HCEC 1CT (cell line): ENCODE measurements around the gene PGAM2.

Experiments
- DNase-seq: peaks from one replicate; pipeline ENCODE4 v3.0.0-alpha.2; 2017

The PGAM2 gene

DNA sequence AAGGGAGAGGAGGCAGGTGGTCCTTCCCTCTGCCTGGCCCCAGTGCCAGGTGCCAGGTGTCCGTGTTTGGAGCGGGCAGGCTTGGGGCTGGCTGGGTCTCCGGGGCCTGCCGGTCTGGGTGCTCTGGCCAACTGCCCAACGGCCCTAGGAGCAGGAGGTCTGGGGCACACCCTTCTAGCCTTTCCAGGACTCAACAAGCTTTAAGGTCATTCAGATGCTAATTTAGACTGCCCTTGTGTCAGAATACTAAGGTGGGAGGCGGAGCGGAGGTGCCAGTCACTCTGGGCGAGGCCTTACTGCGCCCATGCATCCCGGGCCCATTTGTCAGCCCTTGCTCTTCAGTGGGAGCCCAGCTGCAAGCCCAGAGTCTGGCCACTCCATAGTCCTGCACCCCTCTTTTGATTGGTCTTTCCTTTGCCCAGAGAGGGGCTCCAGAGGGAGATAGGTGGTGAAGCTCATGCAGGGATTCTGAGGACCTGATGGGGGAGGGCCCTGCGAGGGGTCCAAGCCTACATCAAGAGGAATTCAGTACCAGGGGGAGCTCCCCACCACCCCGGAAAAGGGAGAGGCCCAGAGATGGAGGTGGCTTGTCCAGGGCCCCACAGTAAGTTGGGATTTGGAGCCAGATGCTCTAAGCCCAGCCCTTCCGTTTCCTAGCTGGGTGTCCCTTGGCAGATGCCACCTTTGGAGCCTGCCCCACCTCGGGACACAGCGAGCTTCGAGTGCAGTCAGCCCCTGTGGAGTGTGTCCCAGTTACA lies 1.3 kb downstream of the PGAM2 start:
- DNase-seq, result no peak

DNA sequence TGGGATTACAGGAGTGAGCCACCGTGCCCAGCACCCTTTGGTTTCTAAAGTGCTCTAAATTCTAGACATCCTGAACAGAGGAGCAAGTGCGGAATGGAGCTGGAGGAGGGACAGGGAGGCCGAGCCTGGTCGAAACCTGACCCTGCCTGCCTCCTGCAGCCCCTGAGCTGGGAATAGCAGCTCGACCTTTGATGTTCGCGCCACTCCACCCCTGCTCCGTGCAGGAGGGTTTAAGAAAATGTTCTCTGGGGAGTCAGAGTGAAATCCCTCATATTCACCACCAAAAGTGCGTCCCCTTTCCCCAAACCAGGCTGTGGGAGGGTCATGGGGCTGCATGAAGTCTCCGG lies 1.8 kb downstream of the PGAM2 start:
- DNase-seq, result no peak

DNA sequence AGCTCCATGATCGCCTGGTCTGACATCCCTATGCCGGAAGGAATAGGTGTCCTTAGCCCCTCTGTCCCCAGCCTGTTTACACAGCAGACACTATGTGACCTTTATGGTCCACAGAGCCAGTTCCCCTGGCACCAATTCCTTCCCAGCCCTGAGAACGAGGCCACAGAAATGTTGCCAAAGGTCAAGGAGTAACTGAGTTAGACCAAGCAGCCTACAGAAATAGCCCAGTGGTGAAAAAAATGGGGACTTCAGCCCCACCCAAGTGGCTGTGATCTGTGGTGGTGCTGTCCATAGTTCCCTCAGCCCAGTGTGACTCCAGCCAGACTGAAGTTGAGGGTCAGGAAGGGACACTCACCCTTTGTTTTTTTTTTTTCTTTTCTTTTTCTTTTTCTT lies 2.5 kb downstream of the PGAM2 start:
- DNase-seq, result no peak

DNA sequence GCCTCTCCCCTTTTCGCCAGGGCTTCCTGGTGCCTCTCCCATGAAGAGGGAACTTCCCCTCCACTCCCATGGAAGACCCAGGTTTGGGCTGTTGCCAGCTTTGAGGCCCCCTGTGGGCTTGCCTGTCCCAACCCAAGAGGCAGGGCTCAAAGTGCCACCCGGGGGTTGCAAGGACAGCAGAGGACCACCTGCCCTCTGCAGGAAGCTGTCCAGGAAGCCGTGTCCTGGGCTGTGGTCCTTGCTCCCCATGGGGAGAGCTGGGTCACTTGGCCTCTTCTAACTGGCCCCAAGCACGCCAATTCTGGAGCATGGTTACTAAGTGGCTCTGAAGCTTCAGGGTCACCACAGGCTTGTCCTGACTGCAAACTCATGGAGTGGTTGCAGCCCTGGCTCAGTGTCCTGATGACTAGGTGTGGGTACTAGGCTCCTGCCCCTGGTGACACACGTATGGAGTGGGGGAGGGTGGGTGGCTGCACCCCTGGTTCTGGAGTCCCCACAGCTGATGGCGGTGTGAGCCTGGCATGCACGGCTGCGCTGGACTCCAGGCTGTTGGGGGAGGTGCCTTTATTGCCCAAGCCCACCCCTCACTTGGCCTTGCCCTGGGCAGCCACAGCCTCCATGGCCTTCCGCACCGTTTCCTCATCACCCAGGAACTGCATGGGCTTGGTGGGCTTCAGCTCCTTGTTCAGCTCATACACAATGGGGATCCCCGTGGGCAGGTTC lies 3.0 kb downstream of the PGAM2 start:
- DNase-seq, result no peak

DNA sequence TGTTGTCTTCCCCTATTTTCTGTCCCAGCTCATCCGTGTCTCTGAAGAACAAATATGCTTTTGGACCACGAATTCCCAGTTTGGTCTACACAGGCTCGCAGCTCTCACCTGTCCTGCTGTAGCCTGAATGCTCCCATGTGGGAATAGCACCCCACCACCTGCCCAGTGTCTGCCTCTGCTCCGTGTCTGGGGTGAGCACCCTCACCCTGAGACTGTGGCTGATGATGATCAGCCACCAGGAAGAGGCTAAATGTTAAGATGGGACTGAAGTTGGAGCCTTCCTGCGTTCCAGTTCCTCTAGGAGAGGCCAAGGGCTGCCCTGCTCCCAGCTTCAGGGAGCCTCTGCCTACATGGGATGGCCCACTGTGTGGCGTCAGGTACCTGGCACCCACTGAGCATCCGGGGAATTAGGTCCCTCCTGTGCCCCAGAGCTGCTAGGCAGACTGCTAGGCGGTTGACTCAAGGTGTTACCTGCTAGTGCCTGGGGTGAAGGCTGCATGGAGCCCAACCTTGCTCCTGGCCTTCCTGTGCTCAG lies 3.7 kb downstream of the PGAM2 start:
- no peak for DNase-seq

DNA sequence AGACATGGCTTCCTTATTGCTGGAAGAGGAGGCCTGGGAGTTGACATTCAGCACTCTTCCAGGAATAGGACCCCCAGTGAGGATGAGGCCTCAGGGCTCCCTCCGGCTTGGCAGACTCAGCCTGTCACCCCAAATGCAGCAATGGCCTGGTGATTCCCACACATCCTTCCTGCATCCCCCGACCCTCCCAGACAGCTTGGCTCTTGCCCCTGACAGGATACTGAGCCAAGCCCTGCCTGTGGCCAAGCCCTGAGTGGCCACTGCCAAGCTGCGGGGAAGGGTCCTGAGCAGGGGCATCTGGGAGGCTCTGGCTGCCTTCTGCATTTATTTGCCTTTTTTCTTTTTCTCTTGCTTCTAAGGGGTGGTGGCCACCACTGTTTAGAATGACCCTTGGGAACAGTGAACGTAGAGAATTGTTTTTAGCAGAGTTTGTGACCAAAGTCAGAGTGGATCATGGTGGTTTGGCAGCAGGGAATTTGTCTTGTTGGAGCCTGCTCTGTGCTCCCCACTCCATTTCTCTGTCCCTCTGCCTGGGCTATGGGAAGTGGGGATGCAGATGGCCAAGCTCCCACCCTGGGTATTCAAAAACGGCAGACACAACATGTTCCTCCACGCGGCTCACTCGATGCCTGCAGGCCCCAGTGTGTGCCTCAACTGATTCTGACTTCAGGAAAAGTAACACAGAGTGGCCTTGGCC lies 4.3 kb downstream of the PGAM2 start:
- no peak for DNase-seq

DNA sequence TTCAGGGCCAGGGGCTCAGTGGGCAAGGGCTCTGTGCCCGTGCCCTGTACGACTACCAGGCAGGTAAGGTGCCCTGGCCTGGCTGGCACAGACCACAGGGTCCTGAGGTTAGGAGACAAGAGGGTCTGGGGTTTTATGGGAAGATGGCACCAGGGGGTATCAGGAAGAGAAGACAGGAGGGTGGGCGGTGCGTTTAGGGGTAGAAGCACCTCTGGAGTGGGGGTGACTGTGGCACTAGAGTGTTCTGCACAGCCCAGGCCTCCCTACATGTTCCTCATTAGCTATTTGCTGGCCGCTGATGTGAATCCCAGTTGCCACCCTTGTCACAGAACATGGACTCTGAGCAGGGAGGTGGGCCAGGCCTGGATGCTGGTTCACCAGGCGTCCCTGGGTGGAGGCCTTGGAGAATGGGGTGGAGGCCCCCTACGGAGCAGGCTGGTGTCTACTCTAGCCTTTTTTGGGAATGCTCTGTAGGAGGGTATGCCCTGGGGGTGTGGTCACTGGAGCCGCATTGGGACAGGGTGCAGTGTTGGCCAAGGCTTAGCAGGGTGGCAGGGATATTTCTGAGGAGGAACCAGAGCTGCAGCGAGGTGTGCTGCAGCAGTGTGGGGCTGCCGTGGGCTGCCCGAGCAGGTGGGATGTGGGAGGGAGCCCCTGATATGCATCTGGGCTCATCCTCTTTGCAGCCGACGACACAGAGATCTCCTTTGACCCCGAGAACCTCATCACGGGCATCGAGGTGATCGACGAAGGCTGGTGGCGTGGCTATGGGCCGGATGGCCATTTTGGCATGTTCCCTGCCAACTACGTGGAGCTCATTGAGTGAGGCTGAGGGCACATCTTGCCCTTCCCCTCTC lies 5.0 kb downstream of the PGAM2 start:
- no peak for DNase-seq

DNA sequence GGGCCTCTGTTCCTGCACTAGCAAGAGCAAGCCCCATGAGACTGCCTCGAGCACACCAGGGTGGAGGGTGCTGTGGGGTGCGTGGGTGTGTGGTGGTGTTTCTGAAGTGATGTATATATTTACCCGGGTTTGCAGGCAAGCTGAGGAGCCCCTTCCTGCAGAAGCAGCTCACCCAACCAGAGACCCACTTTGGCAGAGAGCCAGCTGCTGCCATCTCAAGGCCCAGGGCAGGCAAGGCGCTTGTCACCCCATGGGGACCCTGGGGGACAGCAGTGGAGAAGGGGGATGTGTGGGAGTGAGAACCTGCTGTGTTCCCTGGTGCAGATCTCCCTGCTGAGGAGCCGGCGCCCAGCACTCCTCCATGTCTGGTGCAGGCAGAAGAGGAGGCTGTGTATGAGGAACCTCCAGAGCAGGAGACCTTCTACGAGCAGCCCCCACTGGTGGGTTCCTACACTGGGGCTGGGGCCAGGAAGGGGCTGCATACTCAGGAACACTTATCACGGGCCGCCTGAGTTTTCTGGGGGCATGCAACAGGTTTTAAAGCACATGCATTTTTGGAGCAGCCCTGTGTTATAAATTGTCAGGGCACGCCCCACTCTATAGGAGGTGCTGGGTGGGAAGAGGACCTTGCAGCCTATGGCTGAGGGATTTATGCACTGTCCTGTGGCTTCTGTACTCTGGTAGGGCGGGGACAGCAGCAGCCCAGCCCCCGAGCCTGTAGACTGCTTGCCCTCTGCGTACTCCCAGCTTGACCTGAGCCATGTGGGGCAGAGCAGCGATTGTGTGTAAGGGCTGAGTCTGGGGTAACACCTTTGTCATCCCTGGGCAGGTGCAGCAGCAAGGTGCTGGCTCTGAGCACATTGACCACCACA lies 5.9 kb downstream of the PGAM2 start:
- no peak for DNase-seq

DNA sequence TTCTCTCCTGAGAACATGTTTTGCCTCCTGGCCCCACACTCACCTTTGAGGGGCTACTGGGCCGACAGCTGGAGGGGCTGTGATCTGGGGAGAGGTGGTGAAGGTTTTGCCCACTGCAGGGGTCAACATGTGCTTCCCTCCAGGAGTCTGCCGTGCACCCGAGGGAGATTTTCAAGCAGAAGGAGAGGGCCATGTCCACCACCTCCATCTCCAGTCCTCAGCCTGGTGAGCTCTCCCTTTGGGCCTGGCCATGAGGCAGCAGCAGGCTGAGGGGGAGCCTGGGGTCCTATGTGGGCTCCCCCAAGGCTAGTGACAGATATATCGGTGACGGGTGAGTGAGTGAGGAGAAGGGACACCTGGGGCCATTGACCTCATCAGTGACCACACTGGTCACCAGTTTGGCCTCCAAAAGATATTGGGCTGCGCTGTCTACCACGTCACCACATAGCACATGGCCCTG lies 6.6 kb downstream of the PGAM2 start:
- DNase-seq, result no peak

DNA sequence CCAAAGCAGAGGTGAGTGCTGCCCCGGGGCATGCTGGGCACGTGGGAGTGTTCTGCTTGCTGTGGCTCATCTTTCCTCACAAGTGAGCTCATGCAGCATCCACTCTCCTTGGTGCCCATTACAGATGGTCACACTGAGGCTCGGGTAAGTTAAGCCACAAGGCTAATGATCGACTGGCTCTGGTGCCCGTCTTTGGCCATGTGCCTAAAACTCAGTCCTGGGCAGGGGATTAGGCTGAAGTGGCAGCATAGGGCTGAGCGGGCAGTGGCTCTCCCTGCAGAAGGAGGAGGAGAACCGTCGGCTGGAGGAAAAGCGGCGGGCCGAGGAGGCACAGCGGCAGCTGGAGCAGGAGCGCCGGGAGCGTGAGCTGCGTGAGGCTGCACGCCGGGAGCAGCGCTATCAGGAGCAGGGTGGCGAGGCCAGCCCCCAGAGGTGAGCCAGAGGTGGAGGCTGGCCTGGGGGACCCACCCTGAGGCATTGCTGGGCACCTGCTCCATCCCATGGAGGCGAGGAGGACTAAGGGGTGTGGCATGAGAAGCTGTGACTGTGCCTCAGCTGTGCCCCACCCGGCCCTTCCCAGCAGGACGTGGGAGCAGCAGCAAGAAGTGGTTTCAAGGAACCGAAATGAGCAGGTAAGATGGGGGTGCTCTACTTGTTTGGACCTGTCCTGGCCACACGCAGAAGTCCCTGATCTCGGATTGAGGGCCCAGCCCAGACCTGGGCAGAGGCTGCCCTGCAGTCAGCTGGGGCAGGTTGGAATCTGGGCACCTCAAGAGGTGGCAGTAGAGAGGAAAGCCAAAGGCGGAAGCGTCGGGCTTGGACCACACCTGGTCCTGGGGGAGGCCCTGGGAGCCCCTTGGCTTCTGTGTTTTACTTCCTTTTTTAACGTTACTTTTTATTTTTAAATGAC lies 7.3 kb downstream of the PGAM2 start:
- no peak for DNase-seq

DNA sequence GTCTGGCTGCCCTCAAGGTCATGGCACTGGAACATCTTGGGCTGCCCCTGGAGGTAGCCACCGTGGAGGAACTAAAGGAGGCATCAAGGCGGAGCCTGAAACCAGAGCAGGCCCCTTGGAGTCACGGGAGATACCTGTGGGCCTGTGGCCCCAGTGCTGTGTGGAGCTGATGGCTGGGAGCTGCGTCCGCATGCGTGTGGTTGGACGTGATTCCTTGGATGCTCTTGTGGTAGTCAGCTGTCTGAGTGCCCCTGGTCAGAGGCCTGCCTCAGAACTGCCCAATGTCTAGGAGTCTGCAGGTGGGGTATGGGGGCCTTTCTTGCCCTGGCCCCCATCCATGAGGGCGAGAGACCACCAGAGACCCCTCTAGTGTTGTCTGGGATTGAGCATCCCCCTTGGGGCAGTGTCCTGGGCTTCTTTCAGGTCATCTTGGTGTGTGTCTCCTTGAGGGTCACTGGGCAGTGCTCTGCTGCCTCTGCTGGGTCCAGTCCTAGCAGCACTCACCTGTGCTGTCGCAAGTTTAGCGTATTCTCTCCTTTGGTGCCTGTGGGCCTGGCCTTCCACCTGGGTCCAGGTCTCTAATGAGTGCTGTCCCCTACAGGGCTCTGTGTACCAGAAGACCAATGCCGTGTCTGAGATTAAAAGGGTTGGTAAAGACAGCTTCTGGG lies 8.1 kb downstream of the PGAM2 start:
- DNase-seq, result no peak

DNA sequence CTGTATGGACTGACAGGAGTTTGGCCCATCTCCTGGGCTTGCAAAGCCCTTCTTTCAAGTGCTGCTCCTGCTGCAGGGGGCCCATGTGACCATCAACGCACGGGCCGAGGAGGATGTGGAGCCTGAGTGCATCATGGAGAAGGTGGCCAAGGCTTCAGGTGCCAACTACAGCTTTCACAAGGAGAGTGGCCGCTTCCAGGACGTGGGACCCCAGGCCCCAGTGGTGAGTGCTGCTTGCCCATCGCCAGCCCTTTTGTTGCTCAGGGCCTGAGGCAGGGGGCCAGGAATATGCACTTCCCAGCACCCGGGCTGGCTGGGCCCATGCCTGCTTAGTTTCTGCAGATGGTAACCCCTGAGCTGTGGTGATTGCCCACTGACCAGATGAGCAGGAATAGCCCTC lies 8.7 kb downstream of the PGAM2 start:
- DNase-seq, result no peak

DNA sequence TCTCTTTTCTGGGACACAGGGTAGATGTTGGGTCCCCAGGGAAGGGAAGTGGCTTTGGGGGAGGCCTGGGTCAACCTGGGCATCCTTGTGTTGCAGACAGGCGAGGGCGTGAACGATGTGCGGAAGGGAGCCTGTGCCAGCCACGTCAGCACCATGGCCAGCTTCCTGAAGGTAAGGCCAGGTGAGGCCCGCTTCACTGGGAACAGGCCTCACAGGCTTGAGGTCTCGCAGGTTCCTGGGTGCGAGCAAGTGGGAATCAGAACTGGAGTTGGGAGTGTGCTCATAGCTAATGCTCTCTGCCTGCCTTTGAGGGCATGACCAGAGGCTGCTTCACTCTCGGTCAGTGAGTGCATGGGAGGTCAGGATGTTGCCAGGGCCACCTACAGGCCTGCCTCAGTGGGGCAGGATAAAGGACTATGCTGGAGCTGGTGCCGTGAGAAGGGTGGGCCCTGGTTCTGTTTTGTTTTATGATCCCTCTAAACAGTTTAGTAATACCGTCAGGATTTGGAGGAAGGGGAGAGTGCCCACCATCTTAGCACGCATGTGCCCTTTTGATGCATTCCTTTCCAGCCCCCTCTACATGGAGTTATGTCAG lies 12.5 kb downstream of the PGAM2 start:
- no peak for DNase-seq

DNA sequence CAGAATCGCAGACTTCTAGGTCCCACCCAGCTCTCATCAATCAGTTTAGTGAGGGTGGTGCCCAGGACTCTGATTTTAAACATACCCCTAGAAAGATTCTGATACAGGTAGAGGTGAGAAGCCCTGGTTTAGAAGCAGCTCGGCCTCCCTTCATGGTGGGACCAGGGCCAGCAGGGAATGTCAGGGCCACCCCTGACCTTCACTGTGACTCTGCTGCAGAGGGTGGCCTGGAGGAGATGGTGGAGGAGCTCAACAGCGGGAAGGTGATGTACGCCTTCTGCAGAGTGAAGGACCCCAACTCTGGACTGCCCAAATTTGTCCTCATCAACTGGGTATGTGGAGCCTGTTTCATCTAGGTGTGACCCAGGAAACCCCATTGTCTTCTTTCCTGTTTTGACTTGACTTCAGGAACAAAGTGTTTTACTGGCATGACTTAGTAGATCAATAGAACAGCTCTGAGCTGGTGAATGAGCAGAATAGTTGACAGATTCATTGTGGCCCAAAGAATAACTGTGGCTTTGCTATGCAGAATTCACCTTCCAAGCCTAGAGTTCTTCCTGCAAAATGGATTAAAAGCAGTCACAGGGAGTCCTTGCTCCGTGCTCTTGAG lies 13.7 kb downstream of the PGAM2 start:
- no peak for DNase-seq

DNA sequence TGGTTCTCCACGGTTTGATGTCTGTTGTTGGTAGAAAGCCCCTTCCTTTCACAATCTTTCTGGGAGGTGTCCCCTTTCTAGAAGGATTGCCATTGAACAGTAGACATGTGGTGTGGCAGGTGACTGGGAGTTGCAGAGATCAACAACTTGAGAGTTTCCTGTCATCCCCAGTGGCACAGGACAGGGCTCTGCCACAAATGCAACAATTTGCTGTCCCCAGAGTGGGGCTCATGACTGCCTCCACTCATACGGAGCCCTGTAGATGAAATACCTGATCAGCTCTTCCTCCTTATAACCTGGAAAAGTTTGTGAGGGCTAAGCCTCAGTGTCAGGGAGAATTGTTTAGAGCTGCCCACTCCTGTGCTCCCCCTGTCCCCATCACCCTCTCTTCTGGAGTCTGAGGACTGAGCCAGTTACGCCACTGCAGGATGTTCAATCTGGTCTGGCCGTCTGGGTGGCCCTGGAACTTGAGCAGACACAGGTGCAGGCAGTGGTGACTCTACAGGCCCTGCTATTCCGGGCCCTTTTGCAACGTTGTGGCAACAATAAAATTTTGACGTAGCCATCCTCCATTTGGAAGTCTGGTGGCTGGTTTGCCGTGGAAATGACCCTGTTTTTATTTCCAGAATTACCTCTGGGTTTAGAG lies 14.3 kb downstream of the PGAM2 start:
- no peak for DNase-seq

DNA sequence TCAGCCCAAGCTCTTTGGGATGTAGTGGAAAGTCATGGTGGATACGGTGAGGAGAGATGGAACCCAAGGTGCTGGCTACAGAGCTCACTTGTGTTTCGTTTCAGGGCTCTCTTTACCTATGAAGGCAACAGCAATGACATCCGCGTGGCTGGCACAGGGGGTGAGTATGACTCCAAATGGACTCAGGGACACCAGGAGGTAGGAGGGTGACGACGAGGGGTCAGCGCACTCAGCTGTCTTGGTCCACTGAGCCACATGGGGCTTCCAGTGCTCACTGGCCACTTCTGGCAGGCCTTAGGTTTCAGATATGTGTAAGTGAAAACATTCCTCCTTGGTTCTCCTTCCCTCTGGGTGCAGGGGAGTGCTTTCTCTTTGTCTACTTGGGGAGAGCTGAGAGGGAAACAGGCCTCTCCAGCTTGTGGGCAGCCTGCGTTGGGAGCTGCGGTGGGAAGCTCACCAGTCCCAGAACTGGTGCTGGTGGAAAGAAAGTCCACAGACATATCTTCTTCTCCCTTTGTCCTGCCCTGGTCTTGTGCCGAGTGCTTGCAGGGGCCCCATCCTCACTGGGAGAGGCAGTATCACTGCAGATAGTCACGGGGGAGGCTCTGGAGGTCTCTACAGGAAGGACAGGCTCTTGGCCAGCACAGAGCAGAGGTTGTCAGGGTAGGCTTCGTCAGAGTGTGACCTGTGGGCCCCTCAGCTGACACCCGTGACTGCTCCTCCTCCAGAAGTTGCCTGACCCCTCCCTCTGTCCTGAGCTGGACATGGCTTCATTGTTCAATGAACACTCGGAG lies 15.0 kb downstream of the PGAM2 start:
- no peak for DNase-seq

DNA sequence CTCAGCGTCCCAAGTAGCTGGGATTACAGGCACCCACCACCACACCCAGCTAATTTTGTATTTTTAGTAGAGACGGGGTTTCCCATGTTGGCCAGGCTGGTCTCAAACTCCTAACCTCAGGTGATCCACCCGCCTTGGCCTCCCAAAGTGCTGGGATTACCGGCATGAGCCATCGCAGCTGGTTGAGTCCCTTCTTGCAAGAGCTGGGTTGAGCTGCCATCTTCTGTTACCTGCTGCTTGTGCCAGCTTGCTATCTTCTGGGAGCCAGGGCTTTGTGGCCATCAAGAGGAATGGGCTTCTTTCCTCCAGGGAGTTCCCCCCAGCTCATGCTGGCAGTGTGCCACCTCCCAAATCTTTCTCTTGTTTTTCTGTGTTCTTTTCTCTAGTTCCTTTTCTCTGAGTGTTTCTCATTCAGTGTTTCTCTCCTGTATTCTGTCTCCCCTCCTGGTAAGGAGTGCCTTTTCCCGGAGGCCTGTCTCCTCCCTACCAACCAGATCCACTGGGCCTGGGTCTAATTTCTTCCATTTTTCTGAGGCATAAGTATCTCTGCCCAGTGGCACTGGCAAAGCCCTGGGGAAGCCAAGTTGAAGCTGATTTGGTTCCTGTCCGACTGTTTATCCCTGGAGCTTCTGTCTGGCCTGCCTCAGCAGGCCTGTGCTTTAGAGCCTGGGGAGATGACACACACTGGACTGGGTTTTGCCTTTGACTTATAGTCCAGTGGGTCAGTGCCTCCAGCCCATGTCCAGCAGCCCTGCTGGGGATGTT lies 17.2 kb downstream of the PGAM2 start:
- no peak for DNase-seq
